Renal pelvis (tissue), 4 donors: Measurements from ENCODE around the gene CUL9. TPM values are rescaled to one million over a fixed set of nuclear protein-coding genes. Genes with fewer than 3 reads are reported as not detected.

Experiments used
- DNase-seq: peaks from one replicate; pipeline ENCODE4 v3.0.0-alpha.2; 2013
- polyA plus RNA-seq, 3 donors: library from polyadenylated mRNA; unstranded; fragments of 120-200 nt; gene quantifications; one replicate each; pipeline ENCODE4 v1.2.1, GENCODE V29; 2013; ENCODE audit not compliant: insufficient read length in 3 of 3

CUL9 gene
- polyA plus RNA-seq, 3 donors, result 34.3 to 52.2 (median 47.5) TPM

DNA sequence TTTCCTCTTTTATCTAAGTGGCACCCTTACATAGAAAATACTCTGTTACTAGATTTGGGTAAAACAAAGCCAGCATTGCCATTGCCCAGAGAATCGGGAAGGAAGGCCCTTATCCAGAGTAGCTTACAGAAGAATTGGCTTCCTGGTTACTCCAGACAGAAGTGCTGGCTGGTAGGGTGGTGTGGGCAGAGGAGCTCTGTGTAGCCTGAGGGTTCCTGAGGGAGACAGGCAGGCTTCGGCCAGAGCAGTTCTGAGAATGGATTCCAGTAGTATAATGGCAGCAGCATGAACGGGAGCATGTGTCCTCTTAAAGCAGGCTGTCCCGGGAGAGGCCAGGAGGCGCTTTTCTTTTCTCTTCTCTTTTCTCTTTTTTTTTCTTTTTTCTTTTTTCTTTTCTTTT, 11.9 kb downstream of the CUL9 start:
- no peak for DNase-seq

DNA sequence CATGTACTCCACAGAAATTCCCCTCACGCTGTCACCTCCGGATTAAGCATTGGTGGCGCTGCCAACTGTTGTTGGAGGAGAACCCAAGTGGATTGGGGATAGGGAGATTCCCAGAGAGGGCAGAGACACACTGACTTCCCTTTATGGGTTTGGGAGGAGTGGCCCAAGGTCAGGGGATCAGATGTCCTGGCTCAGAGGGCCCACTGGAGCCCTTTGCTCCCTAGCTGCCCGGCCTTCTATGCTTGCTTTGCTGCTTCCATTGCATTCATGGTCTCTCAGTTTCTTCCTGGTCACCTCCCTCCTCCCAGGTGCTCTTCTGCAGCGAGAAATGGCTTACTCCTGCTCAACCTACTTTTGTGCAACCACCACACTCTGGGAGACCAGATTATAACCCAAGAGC, 14.3 kb downstream of the CUL9 start:
- DNase-seq, result no peak

DNA sequence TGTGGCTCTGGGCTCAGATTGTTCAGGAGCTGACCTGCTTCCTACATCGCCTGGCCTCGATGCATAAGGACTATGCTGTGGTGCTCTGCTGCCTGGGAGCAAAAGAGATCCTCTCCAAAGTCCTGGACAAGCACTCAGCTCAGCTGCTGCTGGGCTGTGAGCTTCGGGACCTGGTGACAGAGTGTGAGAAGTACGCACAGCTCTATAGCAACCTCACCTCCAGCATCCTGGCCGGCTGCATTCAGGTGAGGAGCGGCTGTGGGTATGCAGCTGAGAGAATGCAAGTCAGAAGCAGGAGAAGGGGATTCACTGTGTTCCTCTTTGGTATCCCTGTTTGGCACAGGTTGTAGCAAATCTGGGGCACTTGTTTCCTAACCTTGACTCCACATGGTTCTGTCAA, 17.9 kb downstream of the CUL9 start:
- DNase-seq, result no peak

DNA sequence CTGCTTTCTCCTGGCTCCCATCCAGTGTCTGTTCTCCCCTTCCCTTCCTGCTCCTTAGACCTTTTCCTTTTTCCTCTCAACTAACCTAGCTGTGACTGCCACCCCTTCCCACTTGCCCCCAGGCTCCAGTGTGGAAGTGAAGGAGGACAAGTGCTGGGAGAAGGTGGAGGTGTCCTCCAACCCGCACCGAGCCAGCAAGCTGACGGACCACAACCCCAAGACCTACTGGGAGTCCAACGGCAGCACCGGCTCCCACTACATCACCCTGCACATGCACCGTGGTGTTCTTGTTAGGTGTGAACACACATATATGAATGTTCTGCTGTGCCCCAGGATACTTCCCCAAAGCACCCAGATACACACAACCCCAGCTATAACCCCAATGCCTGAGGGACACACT, 18.5 kb downstream of the CUL9 start:
- no peak for DNase-seq

DNA sequence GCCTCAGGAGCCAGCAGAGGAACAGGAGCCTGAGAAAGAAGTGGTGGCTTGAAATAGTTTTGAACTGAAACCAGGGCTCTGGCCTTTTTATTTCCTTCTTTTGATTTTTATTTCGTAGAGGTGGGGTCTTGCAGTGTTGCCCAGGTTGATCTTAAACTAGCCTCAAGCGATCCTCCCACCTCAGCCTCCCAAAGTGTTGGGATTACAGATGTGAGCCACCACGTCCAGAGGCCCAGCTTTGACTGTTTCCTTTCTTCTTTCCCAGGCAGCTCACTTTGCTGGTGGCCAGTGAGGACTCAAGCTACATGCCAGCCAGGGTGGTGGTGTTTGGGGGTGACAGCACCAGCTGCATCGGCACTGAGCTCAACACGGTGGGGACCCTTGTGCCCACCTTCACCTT, 20.5 kb downstream of the CUL9 start:
- DNase-seq, result no peak

DNA sequence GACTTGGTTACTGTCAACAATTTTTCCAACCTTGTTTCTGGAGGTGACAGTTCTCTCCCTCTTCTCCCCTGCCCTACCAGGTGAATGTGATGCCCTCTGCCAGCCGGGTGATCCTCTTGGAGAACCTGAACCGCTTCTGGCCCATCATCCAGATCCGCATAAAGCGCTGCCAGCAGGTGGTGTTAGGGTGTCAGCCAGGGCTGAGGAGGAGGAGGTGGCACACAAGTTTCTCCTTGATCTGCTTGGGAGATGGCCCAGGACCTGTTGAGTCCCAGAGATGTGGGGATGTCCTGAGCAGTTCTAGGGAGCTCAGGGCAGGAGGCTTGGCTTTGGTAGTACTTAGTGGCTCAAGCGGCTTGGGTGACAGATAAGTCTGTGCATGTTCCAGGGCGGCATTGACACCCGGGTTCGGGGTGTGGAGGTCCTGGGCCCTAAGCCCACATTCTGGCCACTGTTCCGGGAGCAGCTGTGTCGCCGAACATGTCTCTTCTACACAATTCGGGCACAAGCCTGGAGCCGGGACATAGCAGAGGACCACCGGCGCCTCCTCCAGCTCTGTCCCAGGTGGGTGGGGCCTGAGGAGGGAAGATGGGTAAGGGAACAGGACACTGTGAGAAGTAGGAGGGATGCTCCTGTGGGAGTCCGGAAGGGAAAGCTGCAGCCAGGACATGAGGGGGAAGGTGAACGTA, 21.2 kb downstream of the CUL9 start:
- DNase-seq, result no peak

DNA sequence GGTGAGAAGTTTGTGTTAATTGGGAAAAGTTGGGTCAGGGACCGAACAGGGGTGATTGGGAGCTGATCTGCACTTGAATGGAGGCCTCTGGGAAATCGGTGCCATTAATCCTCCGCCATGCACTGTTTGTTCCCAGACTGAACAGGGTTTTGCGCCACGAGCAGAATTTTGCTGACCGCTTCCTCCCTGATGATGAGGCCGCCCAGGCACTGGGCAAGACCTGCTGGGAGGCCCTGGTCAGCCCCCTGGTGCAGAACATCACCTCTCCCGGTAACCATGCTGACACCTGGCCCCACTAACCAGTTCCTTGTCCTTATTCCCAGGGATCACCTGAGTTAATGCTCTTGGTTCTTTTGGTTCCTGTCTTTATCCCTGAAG, 21.7 kb downstream of the CUL9 start:
- no peak for DNase-seq

DNA sequence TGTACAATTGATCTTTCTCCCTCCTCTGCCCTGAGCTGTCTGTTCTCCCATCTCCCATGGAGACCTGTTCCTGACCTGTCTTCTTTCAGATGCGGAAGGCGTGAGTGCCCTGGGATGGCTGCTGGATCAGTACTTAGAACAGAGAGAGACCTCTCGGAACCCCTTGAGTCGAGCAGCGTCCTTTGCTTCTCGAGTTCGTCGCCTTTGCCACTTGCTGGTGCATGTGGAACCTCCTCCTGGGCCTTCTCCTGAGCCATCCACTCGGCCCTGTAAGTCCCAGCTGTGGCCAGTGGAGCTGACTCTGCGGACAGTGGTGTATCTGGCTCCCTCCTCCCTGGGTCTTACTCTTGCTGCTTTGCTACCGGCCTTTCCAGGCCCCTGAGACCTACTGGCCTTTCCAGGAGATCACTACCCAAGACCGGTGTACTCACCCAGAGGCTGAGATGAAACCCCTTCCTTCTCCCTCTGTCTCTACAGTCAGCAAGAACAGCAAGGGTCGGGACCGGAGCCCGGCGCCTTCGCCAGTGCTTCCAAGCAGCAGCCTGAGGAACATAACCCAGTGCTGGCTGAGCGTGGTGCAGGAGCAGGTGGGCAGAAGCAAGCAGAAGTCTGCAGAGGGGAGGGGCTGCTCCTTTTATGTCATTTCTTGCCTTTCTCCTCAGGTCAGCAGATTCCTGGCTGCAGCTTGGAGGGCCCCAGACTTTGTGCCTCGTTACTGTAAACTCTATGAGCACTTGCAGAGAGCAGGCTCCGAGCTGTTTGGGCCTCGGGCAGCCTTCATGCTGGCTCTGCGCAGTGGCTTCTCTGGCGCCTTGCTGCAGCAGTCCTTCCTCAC, 22.5 kb downstream of the CUL9 start:
- no peak for DNase-seq

DNA sequence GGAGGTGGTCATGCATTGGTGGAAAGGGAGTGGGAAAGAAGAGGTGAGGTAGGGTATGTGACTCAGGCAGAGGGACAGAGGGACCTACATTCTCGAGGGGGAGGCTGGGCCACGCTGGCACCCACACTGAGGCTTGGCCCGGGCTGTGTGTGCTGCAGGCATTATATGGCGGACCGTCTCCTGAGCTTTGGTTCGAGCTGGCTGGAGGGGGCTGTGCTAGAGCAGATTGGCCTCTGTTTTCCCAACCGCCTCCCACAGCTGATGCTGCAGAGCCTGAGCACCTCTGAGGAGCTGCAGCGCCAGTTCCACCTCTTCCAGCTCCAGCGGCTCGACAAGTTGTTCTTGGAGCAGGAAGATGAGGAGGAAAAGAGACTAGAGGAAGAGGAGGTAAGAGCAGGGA, 23.9 kb downstream of the CUL9 start:
- DNase-seq, result no peak

DNA sequence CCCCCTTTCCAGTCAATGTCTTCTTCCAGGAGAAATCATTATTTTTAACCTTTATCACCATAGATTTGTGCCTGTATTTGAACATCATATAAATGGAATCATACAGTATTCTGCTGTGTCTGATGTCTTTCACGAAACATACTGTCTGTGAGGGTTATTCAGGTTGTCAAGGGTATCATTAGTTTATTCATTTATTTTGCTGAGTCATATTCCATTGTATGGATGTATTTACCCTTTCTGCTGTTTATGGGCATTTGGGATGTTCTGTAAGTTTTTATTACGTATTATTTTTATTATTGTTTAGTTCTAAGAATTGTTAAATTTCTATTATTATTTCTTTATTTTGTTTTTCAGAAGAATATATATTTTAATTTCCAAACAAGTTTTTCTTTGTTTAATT, 25.3 kb downstream of the CUL9 start:
- DNase-seq, result no peak

DNA sequence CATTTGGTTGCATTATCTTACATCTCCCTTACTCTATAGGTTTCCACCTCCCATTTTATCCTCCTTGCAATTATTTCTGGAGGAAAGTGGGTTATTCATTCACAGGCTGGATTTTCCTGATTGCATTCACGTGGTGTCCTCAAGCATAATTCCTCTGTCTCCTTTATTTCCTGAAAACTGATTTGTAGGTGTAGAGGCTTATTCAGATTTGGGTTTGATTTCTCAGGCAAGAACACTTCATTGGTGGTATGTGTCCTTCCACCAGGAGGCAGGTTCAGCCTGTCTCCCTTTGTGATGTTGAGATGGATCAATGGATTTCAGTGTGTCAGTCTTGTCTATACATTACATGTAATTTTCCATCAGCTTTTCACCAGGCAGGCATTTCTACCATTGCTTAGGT, 30.0 kb downstream of the CUL9 start:
- DNase-seq, result peak; percentile 16

DNA sequence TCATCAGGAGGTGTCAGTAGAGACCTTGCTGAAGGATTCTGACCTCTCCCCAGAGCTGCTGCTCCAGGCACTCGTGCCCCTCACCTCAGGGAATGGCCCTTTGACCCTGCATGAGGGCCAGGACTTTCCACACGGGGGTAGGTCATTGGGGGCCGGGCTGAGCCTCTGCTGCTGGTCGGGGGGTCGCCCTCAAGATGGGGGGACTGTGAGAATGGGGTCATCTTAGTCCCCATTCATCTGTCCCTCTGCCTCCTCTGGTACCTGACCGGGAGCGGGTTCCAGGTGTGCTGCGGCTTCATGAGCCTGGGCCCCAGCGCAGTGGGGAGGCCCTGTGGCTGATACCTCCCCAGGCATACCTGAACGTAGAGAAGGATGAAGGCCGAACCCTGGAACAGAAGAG, 31.4 kb downstream of the CUL9 start:
- no peak for DNase-seq

DNA sequence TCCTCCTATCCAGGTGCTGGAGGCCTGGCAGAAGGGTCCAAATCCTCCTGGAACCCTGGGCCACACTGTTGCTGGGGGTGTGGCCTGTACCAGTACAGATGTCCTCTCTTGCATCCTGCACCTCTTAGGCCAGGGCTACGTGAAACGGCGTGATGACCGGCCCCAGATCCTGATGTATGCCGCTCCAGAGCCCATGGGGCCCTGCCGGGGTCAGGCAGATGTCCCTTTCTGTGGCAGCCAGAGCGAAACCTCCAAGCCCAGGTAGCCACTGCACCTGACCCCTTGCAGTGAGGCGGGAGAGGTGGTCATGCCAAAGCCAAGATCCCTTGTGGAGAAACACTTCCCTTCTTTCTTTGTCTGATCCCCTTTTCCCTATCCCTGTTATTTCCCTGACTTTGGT, 33.1 kb downstream of the CUL9 start:
- DNase-seq, result no peak

DNA sequence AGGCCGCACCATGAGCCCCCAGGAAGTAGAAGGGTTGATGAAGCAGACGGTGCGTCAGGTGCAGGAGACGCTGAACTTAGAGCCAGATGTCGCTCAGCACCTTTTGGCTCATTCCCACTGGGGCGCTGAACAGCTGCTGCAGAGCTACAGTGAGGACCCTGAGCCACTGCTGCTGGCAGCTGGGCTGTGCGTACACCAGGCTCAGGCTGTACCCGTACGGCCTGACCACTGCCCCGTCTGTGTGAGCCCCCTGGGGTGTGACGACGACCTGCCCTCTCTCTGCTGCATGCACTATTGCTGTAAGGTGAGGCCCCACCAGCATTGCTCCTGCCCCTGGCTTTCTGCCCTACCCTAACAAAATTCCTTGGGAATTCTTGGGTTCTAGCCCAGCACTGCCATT, 34.2 kb downstream of the CUL9 start:
- no peak for DNase-seq

DNA sequence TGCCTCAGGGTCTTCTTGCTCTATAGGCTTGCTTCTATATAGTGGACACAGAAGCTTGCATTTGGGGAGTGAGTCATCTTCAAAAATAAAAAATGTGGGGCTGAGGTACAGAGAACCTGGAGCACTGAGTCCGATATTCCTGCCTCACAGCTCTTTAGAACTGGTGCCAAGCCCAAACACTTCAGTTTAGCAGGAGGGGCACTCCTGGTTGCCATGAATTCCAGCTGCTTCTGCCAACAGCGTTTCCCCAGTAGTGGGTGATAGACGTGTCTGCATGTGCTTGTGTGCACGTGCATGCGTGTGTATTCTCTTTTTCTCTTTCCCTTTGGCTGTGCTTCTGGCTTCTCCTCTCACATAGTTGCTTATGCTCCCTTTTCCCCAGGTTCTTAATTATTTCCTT, 35.4 kb downstream of the CUL9 start:
- no peak for DNase-seq

DNA sequence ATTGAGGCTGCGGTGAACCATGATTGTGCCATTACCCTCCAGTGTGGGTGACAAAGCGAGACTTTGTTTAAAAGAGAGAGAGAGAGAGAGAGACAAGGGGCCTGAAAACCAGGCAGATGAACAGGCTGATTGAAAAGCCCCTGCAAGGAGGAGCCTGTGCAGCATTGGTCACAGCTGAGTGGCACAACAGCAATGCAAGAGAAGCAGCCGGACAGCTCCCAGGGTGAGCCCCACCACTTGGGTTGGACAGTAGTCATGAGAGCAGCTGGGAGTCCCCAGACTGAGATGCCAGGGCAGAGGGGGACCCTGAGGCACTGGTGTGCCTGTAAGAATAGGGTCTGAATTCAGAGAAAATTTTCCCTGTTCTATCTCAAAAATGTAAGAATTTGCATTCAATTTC, 37.1 kb downstream of the CUL9 start:
- no peak for DNase-seq

DNA sequence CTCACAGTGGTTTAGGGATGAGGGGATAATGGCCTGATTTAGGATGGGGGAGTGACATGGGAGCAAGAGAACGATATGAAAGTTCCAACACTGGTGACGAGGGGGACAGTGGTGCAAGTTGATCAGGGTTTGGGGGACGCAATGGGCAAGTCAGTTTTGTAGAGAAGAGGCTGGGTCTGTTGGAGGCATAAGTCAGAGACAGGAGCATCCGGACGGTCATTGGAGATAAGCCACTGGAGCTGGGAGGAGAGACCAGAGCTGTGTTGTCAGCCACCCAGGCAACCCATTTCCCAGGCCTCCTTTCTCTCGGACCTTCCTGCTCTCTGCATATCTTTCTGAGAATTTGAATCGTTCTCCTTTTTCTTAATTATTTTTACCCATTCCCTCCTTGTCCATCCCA, 37.8 kb downstream of the CUL9 start:
- no peak for DNase-seq

DNA sequence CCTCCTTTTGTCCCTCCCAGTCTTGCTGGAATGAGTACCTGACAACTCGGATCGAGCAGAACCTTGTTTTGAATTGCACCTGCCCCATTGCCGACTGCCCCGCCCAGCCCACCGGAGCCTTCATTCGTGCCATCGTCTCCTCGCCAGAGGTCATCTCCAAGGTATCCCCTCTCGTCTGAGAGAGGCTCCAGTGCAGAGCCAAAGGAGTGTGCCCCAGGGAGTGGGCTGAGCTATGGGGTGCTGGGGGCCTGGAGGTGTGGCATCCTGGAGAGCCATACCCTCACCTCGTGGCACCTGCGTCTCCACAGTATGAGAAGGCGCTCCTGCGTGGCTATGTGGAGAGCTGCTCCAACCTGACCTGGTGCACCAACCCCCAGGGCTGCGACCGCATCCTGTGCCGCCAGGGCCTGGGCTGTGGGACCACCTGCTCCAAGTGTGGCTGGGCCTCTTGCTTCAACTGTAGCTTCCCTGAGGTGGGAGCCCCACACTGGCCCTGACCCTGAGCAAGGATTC, 38.5 kb downstream of the CUL9 start:
- DNase-seq, result no peak

DNA sequence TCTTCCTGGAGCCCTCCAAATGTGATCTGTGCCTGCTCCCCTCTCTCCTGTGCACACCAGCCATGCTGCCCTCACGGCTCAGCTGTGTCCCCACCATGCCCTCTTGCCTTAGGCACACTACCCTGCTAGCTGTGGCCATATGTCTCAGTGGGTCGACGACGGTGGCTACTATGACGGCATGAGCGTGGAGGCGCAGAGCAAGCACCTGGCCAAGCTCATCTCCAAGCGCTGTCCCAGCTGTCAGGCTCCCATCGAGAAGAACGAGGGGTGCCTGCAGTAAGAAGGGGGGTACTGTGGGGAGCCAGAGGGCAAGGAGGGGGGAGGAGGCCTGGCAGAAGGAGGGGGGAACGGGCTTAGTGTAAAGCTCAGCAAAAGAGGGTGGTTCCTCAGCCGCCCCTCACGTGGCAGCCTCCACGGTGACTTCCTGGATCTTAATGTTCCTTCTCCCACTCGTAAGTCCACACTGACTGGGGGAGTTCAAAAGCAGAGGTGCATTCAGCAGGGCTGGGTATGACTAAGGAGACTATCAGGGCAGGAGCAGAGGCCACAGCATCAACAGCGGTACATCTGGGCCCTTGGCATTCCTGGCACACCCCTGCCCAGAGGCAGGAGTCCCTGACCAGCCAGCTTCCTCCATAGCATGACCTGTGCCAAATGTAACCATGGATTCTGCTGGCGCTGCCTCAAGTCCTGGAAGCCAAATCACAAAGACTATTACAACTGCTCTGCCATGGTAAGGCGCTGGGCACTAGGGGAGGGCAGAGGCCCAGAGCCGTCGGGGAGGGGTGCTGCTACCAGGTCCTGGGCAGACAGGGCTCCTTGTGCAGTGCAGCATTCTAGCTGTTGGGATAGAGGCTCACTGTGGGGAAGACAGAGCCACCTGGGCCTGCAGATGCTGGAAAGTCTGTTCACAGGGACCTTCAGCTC, 39.3 kb downstream of the CUL9 start:
- no peak for DNase-seq

DNA sequence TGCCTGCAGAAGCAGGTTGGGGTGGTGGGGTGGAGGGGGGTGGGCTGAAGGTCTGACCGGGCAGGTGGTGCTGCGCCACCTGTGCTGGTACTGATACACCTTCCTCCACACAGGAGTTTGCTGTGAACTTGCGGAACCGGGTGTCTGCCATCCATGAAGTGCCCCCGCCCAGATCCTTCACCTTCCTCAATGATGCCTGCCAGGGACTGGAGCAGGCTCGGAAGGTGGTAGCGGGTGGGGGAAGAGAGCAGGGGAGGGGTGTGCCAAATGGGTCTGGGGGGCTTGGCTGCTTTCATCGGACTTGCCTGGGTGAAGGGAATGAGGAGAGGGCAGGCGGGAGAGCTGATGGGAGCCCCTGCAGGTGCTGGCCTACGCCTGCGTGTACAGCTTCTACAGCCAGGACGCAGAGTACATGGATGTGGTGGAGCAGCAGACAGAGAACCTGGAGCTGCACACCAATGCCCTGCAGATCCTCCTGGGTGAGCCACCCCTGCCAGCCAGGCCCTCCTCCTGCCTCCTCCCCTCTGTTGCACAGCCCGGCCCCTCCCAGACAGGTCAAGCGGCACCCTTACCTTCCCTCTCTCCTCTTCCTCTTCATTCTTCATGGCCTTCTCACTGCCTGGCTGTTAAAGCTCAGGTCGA, 40.5 kb downstream of the CUL9 start:
- DNase-seq, result no peak

DNA sequence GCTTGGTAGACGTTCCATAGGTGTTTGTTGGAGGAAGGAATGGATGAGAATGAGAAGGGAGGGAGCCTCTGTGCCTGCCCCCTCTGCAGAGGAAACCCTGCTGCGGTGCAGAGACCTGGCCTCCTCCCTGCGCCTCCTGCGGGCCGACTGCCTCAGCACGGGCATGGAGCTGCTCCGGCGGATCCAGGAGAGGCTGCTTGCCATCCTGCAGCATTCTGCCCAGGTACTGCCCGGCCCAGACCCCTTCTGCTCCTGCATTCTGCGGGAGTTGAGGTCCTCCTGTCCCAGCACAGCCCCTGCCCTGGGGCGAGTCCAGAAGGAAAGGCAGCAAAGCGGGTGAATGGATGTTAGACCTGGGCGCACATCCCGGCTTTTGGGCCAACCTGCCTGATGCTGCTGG, 41.2 kb downstream of the CUL9 start:
- DNase-seq, result no peak
